Occipital lobe (tissue), 2 donors: Measurements from ENCODE around the gene ZFYVE28. TPM values are rescaled to one million over a fixed set of nuclear protein-coding genes. Genes with fewer than 3 reads are reported as not detected.

Source experiments
- DNase-seq: peaks from one replicate; lab custom pipeline; 2025; lab: John Stamatoyannopoulos, UW
- total RNA-seq: library from RNA; depleted of rRNA; stranded (reverse); fragments of >200 nt; gene quantifications from one replicate; pipeline ENCODE4 v1.2.3, GENCODE V29; 2014

ZFYVE28 gene
- total RNA-seq, 1 donor from 2014 or later = 3.7 TPM

DNA sequence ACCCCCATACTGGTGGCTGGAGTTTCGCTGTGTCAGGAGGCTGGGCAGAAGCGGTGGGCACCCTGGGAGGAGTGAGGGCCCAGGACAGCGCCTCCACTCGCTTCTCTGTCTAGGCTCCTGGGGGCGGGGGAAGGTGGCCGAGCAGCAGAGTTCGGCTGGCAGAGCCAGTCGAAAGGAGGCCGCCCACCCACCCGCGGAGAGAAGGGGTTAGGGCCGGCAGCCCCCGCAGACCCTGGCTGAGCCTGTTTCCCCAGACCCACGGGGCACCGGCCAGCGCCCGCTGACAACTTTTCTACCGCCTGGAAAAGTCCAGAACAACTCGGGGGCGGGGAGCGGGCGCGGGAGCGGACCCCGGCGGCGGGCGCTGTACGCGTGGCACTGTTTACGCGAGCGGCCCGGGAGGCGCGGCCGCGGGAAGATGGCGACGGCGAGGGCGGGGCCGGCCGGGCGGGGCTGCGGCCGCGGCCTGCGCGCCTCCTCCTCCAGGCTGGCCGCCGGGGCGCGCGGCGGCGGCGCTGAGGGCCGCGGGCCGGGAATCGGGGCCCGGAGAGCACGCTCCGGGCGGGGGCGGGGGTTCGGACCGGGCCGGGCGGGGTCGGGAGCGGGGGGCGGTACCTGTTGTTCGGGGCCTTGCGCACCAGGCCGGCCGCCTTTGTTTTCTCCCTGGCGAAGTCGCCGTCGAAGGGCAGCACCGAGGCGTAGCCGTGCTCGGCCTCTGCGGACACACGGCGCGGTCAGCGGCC is 157.2 kb downstream of the ZFYVE28 start:
- DNase-seq = no peak

DNA sequence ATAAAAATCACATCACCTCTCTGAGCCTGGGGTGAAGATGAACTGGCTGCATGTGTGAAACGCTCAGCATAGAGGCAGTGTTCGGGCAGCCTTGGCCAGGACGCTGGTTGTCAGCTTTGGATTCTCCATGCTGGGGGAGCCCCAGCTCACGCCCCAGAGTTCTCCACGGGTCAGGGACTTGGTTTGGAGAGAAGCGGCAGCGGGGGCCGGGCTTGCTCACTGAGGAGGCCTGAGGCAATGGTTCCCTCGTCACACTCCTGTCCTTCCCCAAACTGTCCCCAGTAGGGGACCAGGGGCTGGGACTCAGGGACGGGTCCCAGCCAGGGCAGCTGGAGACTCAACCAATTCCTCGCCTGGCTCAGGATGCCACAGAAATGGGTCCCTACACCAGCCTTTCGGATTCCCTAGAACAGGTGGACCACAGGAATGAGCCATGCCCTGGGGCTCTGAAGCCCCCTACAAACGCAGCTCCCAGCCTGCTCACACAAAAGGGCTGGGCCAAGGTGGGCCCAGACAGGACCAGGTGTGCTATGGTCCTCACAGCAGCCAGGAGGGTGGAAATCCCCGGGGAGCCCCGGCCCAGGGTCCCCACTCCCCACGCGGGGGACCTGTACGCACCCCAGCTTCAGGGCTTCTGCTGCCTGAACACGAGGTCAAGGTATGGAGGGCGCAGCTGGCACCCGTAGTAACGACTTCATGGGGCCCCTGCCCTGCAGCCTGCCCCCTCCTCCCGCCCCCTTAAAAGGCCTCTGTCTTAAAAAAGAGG is 157.9 kb downstream of the ZFYVE28 start:
- no peak for DNase-seq

DNA sequence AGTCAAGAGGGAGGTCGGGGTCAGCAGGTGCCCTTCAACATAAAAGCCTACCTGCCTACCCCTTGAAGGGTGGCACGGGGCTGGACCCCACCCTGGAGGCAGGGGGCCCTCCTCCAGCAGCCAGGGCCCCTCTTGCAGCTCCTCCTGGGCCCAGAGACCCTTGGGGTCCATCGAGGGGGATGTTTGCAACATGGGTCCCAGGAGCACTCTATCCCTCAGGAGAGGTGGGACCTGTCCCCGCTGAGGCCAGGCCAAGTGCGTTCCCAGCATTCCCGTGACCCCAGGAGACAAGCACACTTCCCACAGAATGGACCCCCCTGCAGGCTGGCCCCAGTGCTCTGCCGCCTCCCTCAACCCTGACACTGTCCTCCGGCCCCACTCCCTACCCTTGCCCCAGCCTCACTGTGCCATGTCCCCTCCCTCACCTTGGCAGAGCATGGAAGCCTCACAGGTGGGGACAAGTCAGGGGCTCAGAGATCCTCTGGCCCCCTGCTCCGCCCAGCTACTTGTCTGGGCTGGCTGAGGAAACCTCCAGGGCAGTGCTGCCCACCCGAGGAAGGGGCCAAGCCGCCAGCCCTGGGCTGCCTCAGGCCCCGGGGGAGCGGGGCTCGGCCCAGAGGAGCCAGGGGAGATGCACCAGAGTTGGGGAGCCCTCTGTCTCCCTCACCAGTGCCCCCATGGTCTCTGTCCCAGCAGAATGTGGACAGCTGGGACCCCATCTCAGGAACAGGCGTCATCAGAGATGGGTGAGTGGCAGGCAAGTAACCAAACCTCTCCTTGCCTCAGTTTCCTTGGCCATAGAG is 158.7 kb downstream of the ZFYVE28 start:
- no peak for DNase-seq

DNA sequence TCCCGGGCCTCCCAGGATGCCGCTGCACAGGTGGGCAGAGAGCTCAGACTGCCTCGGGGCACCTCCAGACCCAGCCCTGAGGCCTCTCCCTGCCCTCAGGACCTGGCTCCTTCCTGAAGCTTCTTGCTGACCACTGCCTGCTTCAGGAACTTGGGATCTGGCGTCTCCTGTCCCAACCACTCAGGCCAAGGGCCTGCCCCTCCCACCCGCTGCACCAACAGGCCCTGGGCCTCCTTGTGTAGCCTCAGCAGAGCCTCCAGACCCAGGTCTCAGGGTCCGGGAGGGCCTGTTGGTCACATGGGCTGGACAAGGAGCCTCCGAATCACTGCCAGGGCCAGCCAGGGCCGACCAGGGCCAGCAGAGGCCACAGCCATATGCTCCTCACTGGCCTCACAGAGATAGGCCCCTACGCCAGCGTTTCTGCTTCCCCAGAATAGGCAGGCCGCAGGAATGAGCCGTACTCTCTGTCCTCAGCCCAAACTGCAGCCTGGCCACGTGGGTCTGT is 159.4 kb downstream of the ZFYVE28 start:
- no peak for DNase-seq

DNA sequence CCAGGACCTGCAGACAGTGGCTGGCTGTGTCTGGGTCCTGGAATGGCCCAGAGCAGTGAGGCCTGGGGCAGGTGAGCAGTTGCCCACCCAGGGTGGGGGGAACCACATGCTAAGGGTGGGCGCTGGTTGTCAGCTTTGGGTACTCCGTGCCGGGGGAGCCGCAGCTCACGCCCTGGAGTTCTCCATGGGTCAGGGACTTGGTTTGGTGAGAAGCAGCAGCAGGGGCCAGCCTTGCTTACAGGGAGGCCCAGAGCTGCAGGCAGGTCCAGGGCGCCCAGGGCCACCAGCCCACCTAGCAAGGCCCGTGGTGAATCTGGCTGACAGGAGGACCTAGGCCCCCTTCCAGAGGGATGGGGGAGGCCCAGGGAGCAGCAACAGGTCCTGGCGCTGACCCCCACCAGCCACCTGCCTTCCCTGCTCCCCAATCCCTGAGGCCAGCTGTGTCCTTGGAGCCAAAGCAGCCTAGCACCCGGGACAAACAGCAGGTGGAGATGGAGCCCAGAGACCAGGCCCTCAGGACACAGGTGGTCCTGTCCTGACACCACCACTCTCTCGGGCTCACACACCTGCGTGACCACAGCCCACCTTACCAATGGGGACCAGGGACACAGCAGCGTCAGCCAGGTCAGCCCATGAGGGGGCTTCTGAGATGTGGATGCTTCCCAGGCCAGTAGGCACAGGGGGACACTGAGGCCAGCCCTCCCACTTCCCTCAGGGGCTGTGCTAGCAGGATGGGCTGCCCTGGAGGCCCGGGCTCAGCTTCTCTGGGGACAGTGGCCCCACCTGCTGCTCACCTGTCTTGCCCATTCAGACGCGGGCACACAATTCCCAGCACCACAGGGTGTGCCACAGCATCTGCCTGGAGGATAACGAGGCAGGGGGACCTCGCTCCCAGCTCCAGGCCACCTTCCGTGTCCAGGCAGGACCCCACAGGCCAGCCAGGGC is 160.1 kb downstream of the ZFYVE28 start:
- DNase-seq = no peak

DNA sequence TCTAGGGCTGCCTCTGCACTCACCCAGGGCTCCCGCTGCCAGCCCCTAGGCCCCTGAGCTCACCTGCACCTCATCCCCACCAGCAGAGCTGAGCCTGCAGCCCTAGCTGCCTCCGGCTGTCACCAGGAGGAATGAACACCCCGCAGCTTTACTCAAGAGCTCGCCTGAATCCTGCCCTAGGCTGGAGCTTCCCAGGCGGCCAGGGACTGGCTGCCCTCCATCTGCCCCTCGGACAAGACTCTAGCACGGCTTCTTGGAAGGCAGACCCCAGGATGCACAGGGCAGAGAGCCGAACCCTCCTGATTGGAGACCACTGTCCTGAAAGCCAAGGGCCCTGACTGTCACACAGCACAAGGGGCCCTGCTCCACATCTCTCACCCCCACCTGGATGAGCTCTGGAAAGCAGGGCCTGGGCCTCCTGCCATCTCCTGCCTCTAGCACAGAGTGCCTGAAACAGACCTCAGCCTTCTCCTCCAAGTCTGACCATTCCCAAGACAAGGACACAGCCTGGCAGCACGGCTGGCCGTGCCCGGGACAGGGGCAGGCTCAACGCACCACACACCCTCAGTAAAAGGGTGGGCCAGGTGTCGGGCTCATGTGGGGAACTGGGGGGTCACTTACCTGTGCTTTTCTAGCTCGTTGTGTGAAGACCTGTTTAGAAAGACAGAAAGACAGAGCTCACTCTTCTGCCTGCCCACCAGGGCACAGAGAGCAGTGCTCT is 160.9 kb downstream of the ZFYVE28 start:
- DNase-seq = no peak

DNA sequence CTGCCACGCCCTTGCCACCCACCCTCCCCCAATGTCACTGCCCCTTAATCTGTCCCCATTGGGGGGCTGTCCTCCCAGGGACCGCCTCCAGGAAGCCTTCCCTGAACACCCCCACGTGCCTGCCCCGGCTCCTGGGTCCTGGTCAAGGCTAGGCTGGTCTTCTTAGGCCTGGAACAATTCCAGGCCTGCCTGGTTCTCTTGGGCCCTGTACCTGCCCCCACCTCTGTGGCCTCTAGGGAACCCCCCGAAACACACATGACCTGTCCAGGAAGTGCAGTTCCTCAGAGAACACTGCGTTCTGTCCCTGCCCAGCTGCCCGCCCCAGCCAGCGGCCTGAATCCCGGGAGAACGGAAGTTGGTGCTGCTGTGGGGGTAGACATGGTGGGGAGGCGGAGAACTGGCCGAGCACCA is 161.7 kb downstream of the ZFYVE28 start:
- no peak for DNase-seq

DNA sequence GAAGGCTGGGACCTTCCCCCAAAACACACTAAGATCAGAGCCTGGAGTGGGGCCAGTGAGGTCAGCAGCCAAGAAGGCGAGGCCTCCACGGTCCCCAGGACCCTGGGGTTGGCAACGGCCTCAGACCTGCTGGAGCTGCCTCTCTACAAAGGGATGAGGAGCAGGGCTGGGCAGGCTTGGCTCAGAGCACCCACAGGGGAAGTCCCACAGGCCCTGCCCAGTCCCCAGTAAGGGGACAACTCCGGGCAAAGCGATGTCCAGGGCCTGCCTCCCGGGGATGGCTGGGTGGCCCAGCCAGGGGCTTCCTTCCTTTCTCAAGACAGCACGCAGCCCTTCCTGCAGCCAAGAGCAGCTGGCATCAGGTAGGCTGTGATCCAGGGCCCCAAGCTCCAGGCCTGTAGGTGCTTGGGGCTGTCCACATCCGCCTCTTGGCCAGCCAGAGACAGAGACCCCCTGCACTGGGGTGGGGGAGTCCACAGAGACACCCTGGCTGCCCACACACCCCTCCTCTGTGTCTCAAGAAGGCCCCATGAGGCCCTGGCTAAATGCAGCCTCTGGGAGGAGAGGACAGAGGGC is 162.2 kb downstream of the ZFYVE28 start:
- DNase-seq = no peak

DNA sequence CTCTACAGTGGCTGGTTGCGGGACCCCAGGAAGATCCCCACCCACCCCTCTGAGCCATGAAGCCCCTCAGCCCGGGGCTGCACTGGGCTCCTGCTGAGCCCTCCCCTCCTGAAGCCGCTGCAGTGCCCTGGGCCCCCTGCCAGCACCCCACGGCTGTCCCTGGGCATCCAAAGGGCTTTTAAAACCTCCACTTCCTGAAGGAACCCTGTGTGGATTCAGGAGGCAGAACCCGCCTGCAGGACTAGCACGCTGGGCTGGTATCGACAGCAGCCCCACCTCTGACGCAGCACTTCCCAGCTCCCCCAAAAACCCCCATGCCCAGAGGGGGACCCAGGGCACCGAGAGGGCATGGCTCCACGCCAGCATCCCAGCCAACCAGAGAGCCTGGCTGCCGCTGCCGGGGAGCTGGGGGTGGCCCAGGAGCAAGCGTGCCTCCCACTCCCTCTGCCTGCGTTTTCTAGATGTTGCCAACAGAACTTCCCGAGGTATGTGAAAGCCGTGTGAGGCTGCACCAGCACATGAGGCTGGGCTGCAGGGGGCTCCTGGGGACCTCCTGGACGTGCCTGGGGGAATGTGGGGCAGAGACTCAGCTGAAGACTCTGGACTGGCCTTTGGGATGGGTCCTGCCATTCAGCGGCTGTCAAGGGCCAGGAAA is 162.8 kb downstream of the ZFYVE28 start:
- no peak for DNase-seq

DNA sequence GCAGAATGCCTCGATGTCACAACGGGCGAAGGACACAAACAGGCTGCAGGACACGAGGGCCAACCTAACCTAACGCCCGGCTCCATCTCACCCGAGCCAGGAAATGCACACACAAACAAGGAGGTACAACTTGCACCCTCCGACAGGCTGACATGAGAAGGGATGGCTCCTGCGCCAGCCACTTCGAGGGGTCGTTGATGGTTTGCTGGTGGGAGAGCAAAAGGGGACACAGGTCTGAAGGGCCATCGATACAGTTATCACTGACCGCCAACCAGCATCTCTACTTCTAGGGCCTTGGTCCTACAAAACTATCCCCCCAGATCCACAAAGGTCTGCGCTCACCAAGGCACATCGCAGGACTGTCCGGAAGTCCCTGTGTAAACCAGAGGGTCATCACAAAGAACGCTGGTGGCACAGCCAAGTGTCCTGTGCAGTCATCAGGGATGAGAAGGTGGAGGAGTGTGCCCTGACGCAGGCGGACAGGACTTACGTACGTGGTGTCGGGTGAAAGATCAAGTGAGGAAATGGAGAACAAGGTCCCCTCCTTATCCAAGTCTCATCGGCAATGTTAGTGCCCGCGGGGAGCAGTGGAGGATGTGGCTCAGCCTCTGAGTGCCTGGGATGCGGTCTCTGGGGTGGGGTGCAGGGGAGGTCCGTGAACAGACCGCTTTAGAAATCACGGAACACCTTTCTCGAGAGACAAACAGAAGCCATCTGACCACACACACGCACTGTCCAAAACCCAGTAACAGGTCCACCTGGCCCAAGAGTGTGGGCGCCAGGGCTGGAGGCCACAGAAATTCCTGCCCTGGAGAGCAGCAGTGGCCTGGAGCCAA is 163.6 kb downstream of the ZFYVE28 start:
- no peak for DNase-seq

DNA sequence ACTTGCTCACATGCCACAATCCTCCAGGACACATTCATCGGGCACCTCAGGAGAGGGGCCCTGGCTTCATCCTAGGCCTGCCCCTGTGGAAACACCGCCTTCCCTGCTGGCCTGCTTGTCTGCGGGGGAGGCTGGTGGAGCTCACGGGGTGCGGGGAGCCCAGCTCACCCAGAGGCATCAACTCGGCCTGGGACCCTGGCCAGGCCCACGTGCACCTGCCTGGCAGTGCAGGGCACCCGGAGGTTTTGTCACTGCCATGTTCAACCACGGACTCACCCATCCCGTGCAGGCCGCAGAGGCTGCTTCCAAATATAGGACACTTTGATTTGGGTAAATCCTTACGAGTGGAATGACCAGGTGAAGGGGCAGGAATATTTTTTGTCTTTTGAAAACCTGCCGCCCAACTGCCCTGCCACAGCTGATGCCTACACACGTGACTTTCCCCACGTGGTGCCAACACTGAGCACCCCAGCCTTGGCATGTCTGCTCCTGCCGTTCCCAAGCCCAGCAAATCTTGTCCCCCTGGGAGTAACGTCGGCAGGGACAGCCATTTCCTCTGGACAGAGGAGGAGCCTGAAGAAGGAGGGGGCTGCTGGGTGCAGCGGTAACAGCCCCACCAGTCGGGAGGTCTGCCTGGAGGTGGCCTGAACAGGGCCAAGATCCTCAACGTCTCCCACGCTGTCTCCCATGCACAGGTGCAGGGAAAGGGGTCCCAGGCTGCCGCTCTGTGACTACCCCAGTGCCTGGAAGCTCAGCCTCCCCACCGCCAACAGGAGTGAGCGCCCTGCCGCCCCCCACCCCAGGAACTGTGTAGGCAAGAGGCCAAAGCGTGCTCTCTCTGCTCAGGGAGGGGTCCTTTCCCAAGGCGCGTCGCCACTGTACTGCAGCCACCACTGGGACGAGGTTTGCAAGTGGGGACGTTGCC is 165.0 kb downstream of the ZFYVE28 start:
- DNase-seq = no peak

DNA sequence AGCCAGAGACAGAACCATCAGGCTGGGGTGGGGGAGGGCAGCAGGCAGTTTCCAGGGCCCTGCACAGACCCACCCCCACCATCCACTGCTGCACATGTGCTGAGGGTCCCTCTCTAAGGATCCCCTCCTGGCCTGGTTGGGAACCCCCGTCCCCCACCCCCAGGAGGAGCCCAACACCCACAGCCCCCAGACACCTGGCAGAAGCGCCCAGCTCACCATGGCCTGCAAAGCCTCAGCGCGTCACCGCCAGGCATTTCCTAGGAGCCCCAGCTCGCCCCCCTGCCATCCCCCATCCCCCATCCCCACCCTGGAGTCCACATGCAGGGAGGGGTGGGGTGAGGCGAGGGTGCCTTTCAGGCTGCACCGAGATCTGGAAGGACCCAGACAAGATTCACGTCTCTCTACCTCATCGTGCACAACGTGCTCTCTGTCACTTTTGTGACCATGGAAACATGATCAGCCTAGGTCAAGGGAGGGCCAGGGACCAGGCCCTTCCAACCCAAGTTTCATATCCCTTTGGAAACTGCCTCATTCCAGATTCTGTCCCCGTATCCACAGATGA is 165.8 kb downstream of the ZFYVE28 start:
- DNase-seq = no peak

DNA sequence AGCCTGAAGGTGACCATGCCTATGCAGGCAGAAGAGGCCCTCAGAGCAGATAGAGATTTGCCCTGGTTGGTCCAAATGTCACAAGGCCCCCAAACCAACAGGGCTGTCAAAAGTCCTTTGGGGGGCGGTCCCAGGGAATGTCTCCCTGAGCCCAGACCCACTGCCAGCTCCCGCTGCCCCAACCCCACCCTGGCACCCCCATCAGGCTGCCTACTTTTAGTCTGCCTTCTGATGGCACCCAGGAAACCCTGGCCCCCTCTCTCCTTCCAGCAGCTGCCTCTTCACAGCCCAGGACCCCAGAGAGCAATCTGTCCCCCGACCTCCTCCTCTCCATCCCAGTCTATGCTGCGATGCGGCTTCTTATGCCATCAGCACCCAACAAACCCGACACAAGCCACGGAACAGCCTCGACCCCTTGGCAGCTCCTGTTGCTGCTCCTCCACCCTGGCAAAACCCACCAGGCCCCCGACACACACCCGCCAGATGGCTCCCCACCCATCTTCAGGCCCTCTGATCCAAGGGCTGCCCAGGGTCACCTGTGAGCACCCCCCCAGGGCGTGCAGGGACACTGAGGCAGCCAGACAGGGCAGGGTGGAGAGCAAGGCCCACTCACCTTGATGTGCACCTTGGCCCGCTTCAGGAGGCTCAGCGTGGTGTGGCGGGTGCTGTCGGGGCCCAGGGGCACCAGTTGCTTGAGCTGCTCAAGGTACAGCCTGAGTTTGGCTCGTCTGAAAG is 166.5 kb downstream of the ZFYVE28 start:
- DNase-seq = no peak

DNA sequence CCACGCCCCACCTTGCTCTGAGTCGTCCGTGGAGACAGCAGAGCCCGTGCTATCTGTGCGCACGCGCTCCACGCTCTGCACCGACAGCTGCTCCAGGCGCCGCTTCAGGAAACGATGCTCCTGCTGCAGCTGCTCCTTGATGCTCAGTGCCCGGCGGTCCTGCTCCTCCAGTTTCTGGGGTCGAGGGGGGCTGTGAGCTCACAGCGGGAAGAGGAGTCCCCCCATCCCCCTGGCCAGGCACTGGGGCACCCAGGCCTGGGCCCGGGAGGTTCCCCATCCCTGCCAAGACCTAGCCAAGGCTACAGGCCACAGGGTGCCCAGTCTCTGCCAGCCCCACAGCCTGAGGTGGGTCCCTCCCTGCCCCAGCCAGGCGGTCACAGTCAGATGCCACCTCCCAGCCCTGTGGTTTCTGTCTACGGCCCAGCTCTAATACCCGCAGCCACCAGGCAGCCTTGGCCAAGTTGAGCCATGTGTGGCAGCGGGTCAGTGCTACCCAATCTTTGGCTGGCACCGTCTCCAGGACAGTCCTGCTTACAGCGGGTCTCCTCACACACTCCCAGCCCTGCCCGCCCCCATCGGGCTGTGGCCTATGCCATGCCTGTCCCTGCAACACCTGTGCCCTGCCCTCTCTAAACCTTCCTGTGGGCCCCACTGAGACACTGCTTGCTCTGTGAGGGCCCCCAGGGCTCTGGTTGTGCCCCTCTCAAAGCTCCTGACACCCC is 167.2 kb downstream of the ZFYVE28 start:
- no peak for DNase-seq

DNA sequence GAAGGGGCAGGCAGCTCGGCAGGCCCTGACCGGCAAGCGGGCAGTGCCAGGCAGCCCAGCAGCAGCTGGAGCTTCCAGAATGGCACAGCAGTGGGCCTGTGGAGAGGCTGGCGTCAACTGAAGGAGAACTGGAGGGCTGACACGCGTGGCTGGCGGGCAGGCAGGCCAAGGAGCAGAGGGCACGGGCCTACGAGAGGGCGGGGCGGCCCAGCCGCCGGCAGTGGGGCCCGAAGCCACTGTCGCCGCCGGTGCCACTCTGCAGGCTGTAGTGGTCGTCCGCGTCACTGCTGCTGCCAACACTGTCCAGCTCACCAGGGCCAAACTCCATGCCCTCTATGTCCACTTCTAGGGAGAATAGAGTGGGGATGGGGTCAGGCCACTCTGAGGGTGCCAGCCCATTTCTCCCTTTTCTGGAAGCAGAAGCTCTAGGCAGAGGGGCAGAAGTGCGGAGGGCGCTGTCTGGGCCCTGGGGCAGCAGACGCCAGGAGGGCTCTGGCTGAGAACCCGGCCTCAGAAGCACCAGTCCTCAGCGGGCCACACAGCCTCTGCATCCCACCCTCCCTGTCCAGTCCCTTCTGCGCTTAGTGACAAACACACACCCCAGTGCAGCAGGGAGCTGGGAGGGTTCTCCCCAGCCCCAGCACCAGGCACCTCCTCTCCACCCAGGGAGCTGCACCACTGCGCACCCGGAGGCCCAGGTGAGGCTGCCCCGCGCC is 167.9 kb downstream of the ZFYVE28 start:
- DNase-seq = no peak
